Keratinocyte (primary cell): ENCODE data around the gene TNFAIP2.

Experiments
- EZH2 ChIP-seq: IDR thresholded peaks from one replicate; pipeline ENCODE4 v1.6.1; 2012; ENCODE audit warnings: inconsistent platforms, mild to moderate bottlenecking, low read length, moderate library complexity
- TF ChIP-seq, protein P1 (sequence below), 3 experiments: IDR thresholded peaks in 1 of 3; conservative IDR thresholded peaks in 1 of 3; optimal IDR thresholded peaks in 1 of 3; 2 replicates in 2 of 3; 3 replicates in 1 of 3; pipeline versions ENCODE3 to v1.5.1; 2011; ENCODE audit warnings: low read length in 3 of 3, mild to moderate bottlenecking in 3 of 3, moderate library complexity in 2 of 3, control low read depth in 1 of 3, inconsistent platforms in 1 of 3; ENCODE audit not compliant: insufficient read depth in 2 of 3; ENCODE audit errors: extremely low read depth in 1 of 3

DNA sequence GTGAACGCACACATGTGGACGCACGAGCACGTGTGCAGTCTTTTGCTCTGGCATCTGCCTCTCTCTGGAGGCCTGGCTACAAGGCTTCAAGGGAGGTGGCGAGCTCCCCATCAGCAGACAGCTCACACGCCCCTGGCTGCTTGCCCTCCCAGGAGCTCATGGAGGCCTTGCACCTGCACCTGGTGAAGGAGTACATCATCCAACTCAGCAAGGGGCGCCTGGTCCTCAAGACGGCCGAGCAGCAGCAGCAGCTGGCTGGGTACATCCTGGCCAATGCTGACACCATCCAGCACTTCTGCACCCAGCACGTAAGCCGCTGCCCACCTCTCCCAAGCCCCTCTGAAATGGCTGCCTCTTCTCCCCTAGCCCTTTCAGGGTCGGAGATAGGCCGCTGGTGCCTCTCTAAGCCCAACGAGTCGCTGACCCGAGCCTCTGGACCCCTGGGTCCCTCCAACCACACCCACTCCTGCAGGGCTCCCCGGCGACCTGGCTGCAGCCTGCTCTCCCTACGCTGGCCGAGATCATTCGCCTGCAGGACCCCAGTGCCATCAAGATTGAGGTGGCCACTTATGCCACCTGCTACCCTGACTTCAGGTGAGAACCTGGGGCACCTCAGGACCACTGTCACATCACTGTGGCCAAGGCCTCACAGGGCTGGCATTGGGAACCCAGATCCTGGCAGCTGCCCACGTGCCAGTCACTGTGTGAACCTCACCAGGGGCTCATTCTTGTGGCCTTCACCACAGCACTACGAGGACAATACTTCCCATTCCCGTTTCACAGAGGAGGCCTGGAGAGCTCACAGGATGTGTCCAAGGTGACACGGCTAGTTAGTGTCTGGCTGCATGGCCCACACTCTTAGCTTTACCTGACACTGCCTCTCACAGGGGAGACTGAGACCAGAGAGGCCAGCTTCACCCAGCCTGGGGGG lies 10.2 kb downstream of the TNFAIP2 start:
- TF ChIP-seq, protein P1, sequence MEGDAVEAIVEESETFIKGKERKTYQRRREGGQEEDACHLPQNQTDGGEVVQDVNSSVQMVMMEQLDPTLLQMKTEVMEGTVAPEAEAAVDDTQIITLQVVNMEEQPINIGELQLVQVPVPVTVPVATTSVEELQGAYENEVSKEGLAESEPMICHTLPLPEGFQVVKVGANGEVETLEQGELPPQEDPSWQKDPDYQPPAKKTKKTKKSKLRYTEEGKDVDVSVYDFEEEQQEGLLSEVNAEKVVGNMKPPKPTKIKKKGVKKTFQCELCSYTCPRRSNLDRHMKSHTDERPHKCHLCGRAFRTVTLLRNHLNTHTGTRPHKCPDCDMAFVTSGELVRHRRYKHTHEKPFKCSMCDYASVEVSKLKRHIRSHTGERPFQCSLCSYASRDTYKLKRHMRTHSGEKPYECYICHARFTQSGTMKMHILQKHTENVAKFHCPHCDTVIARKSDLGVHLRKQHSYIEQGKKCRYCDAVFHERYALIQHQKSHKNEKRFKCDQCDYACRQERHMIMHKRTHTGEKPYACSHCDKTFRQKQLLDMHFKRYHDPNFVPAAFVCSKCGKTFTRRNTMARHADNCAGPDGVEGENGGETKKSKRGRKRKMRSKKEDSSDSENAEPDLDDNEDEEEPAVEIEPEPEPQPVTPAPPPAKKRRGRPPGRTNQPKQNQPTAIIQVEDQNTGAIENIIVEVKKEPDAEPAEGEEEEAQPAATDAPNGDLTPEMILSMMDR (optimal IDR thresholded peaks at IDR 0.05 in 1 of 3, IDR thresholded peaks at IDR 0.05 in 1 of 3, conservative IDR thresholded peaks at IDR 0.05 in 1 of 3; ENCODE audit: extremely low read depth in 1 of 3, insufficient read depth in 2 of 3, low read length in 3 of 3), result no peak
- TF ChIP-seq EZH2, result no peak
